GM12874 (cell line): ENCODE measurements around the gene KDM2A.

Experiments
- CTCF ChIP-seq: IDR thresholded peaks from 2 replicates; pipeline ENCODE4 v1.5.1; 2011; ENCODE audit warnings: low read depth, mild to moderate bottlenecking, control low read depth, low read length, moderate library complexity; ENCODE audit not compliant: insufficient read depth

KDM2A gene

GRCh38 chr11:67102664-67103063, 16.4 kb upstream of the KDM2A start:
- TF ChIP-seq CTCF: no peak

- no peak for TF ChIP-seq CTCF
Measured at GRCh38 chr11:67105964-67106363, 13.1 kb upstream of the KDM2A start.

GRCh38 chr11:67111261-67111660, 7.8 kb upstream of the KDM2A start:
- no peak for TF ChIP-seq CTCF

DNA sequence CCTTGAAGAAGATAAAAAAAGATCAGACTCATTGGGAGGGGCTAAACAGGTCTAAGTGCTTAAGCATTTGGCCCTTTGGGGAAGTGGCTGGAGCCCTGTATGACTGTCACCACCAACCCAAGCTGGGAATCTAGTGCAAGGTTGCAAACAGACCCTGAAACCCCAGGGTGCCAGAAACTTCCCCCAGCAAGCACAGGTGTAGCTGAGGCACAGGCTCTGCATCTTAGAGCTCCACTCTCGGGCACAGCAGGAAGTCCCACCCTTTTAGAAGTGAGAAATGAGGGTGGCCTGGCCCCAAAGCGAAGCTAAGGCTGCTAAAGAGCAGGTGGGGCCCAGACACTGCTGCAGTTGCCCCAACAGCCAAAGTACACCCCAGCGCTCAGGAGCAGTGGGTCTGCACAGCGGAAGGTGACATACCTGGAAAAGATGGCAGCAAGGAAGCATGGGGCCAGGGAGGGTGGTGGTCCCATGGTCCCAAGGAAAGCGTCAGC, 5.8 kb upstream of the KDM2A start:
- TF ChIP-seq CTCF: no peak

- TF ChIP-seq CTCF: no peak
Measured at GRCh38 chr11:67114275-67114896, 4.7 kb upstream of the KDM2A start.

GRCh38 chr11:67116758-67117105, 2.3 kb upstream of the KDM2A start:
- TF ChIP-seq CTCF: no peak

GRCh38 chr11:67117176-67117575, 1.9 kb upstream of the KDM2A start:
- no peak for TF ChIP-seq CTCF
